Measurements from ENCODE around the gene SLC25A29. TPM values are rescaled to one million over a fixed set of nuclear protein-coding genes. Genes with fewer than 3 reads are reported as not detected.

SLC25A29 gene
- total and polyA plus RNA-seq, 2 of the 13 experiments (the other 11 are each of a cell fraction or from before 2014, with no cell fraction given): 12.2 to 17.2 TPM

DNA sequence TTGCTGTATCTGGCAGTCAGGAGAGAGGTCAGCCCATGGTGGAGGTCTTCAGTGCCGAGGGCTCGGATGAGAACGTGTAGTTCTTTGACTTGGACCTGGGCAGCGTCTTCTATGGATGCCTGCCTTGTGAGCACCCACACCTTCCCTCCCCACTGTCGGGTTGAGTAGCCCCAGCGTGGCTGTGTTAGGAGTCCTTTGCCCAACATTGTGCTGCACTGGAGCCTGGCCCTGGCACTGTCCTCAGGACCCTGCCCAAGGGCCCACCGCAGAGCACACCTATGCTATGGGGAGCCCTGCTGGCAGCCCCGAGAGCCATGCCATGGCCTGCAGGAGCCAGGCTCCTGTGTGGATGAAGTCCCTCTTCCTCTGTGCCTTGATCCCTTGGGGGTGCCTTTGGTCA is 26.7 kb downstream of the SLC25A29 start:
- intact Hi-C loops (cut with micrococcal nuclease; ENCODE audit: unreplicated experiment): no loop called here
- 96% methylated on average over 5 of the region's 8 CpGs for WGBS (ENCODE audit: low lambda C conversion rate)
- BruUV-seq (replicated peaks): no TSS peak
- peaks cover 52% of the 10 kb centered on the region for H3K4me1 ChIP-seq (ENCODE audit: insufficient read depth, low read length)
- H3K27me3 ChIP-seq (ENCODE audit: control insufficient read depth in 1 of 2, insufficient read depth in 2 of 2, low read length in 2 of 2): no peaks in the 10 kb centered on the region
- no peaks in the 10 kb centered on the region for H3K9me3 ChIP-seq (ENCODE audit: low read length)
- no peak overlapping the region for H3K4me3 ChIP-seq (replicated peaks in 1 of 3; ENCODE audit: insufficient read depth in 1 of 3, low read depth in 2 of 3, low read length in 3 of 3)
- no peak overlapping the region for H3K4me2 ChIP-seq (ENCODE audit: low read depth, low read length)
- no peak overlapping the region for H3K9ac ChIP-seq (ENCODE audit: insufficient read depth, low read depth, low read length)
- ChIA-PET CTCF (ENCODE audit: low intra/inter-chr PET ratio, low total read pairs) (no interaction called here), POLR2A (interaction anchor here (1.2 kb wide), 1 partner anchor 30 kb away, joined by 3 read pairs; no protein-coding TSS in a partner anchor)
- no peak overlapping the region for H2AFZ ChIP-seq (ENCODE audit: low read length)
- H3K27ac ChIP-seq (ENCODE audit: extremely low read length, insufficient read depth, low read length): peak overlapping the region; percentile 20
- H3K36me3 ChIP-seq (replicated peaks in 1 of 2; ENCODE audit: control insufficient read depth in 1 of 2, insufficient read depth in 2 of 2, low read length in 2 of 2): peaks cover 12 to 39% of the 10 kb centered on the region in 2 experiments
- peak; percentile 27 for ATAC-seq
- peaks cover 55% of the 10 kb centered on the region for H3K79me2 ChIP-seq (ENCODE audit: insufficient read depth, low read length)
- peaks cover 27% of the 10 kb centered on the region for H4K20me1 ChIP-seq (ENCODE audit: insufficient read depth, low read length)
- in situ Hi-C loops (cut with HindIII; ENCODE audit: extremely low pct_ligation_motif_present, low pct_unique_long_range_greater_than_20kb): no loop called here
- no peak for FAIRE-seq
- DNase-seq (ENCODE audit: low spot score): no peak
- no peak for TF ChIP-seq CBX5 (CRISPR knock-in tag; IDR thresholded peaks at IDR 0.05; ENCODE audit: borderline replicate concordance)
- no peak for TF ChIP-seq ATF1 (CRISPR knock-in tag; IDR thresholded peaks at IDR 0.05)
- no peak for TF ChIP-seq CENPX (CRISPR knock-in tag; IDR thresholded peaks at IDR 0.05)
- TF ChIP-seq, protein P1, sequence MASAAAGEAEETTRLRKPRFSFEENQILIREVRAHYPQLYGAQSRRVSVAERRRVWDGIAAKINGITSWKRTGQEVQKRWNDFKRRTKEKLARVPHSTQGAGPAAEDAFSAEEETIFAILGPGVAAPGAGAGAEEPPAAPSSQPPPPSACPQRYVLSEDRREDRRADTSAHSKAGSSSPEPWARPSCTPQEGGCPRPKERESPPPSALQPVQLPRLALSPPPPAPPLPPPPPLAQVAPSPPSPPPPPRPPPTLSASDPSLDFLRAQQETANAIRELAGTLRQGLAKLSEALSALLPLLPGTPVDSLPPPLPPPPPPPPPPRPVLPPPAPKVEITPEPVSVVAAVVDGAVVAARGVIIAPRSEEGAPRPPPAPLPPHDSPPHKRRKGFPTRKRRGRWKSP (CRISPR knock-in tag; IDR thresholded peaks at IDR 0.05): no peak
- peak; percentile 38 for TF ChIP-seq RBM22 (optimal IDR thresholded peaks at IDR 0.05; ENCODE audit: low read length)
- TF ChIP-seq, protein P2, sequence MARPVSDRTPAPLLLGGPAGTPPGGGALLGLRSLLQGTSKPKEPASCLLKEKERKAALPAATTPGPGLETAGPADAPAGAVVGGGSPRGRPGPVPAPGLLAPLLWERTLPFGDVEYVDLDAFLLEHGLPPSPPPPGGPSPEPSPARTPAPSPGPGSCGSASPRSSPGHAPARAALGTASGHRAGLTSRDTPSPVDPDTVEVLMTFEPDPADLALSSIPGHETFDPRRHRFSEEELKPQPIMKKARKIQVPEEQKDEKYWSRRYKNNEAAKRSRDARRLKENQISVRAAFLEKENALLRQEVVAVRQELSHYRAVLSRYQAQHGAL (CRISPR knock-in tag; IDR thresholded peaks at IDR 0.05; ENCODE audit: not compliant biosample characterization): no peak
- TF ChIP-seq SNAPC4 (CRISPR knock-in tag; IDR thresholded peaks at IDR 0.05): no peak
- TF ChIP-seq NFATC3 (CRISPR knock-in tag; IDR thresholded peaks at IDR 0.05): no peak
- TF ChIP-seq HES4 (CRISPR knock-in tag; IDR thresholded peaks at IDR 0.05; ENCODE audit: borderline replicate concordance): no peak
- TF ChIP-seq CBX1 (IDR thresholded peaks at IDR 0.05; ENCODE audit: low read depth): no peak
- TF ChIP-seq TEAD3 (CRISPR knock-in tag; optimal IDR thresholded peaks at IDR 0.05; ENCODE audit: borderline replicate concordance): no peak
- TF ChIP-seq HNRNPUL1 (IDR thresholded peaks at IDR 0.05; ENCODE audit: low read depth, low read length): no peak
- TF ChIP-seq AGO2 (optimal IDR thresholded peaks at IDR 0.05; ENCODE audit: low read depth, low read length): peak; percentile 34
- TF ChIP-seq ZNF292 (CRISPR knock-in tag; IDR thresholded peaks at IDR 0.05; ENCODE audit: borderline replicate concordance, low read depth): no peak
- TF ChIP-seq ZNF790 (CRISPR knock-in tag; IDR thresholded peaks at IDR 0.05; ENCODE audit: borderline replicate concordance): no peak
- TF ChIP-seq, protein P3, sequence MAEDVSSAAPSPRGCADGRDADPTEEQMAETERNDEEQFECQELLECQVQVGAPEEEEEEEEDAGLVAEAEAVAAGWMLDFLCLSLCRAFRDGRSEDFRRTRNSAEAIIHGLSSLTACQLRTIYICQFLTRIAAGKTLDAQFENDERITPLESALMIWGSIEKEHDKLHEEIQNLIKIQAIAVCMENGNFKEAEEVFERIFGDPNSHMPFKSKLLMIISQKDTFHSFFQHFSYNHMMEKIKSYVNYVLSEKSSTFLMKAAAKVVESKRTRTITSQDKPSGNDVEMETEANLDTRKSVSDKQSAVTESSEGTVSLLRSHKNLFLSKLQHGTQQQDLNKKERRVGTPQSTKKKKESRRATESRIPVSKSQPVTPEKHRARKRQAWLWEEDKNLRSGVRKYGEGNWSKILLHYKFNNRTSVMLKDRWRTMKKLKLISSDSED (CRISPR knock-in tag; IDR thresholded peaks at IDR 0.05): no peak
- no peak for TF ChIP-seq ZNF317 (CRISPR knock-in tag; IDR thresholded peaks at IDR 0.05)
